Nephron (organoid): Measurements from ENCODE around the gene MAL.

Experiments
- H3K27ac Mint-ChIP-seq, 3 experiments: 2 replicates each; pipeline ENCODE4 v1.8.0; 2020; ENCODE audit warnings: mixed read lengths in 3 of 3, mild to moderate bottlenecking in 2 of 3, moderate library complexity in 1 of 3
- H3K27me3 Mint-ChIP-seq: 2 replicates; pipeline ENCODE4 v1.8.0; 2021; ENCODE audit warnings: low read depth, mild to moderate bottlenecking, moderate library complexity, mixed read lengths
- H3K36me3 Mint-ChIP-seq: 2 replicates; pipeline ENCODE4 v1.8.0; 2020; ENCODE audit warnings: low read depth, mixed read lengths
- H3K4me1 Mint-ChIP-seq: 2 replicates; pipeline ENCODE4 v1.8.0; 2020; ENCODE audit warnings: mixed read lengths
- H3K4me3 Mint-ChIP-seq, 3 experiments: 2 replicates each; pipeline ENCODE4 v1.8.0; 2020; ENCODE audit warnings: mild to moderate bottlenecking in 3 of 3, mixed read lengths in 3 of 3, moderate library complexity in 2 of 3
- H3K9me3 Mint-ChIP-seq: 2 replicates; pipeline ENCODE4 v1.8.0; 2020; ENCODE audit warnings: mixed read lengths
- CTCF ChIP-seq, 3 experiments: fragments of 200-600 bp; sonication (generic); IDR thresholded peaks; one replicate each; pipeline ENCODE4 v1.5.0; 2021; ENCODE audit warnings: antibody characterized with exemption in 3 of 3; ENCODE audit not compliant: unreplicated experiment in 3 of 3

MAL gene

GRCh38 chr2:94982156-94982555 lies 43.4 kb upstream of the MAL start:
- H3K9me3 Mint-ChIP-seq = peaks cover 2% of the 10 kb centered on the region
- no peak overlapping the region for H3K4me3 Mint-ChIP-seq
- no peaks in the 10 kb centered on the region for H3K36me3 Mint-ChIP-seq
- peaks cover 24% of the 10 kb centered on the region for H3K27me3 Mint-ChIP-seq
- no peak overlapping the region for H3K27ac Mint-ChIP-seq
- TF ChIP-seq CTCF (IDR thresholded peaks at IDR 0.05; ENCODE audit: unreplicated experiment in 3 of 3) = no peak
- no peaks in the 10 kb centered on the region for H3K4me1 Mint-ChIP-seq

- Mint-ChIP-seq H3K36me3 (no peaks in the 10 kb centered on the region), H3K4me3 (no peak overlapping the region), H3K4me1 (no peaks in the 10 kb centered on the region), H3K9me3 (peaks cover 2% of the 10 kb centered on the region), H3K27ac (no peak overlapping the region), H3K27me3 (peaks cover 24% of the 10 kb centered on the region)
- TF ChIP-seq CTCF (IDR thresholded peaks at IDR 0.05; ENCODE audit: unreplicated experiment in 3 of 3) = no peak
These were observed 42.8 kb upstream of the MAL start for GRCh38 chr2:94982675-94983074.

- Mint-ChIP-seq H3K9me3 (no peaks in the 10 kb centered on the region), H3K27me3 (peaks cover 20% of the 10 kb centered on the region), H3K4me1 (no peaks in the 10 kb centered on the region), H3K27ac (no peak overlapping the region), H3K4me3 (no peak overlapping the region), H3K36me3 (no peaks in the 10 kb centered on the region)
- TF ChIP-seq CTCF (IDR thresholded peaks at IDR 0.05; ENCODE audit: unreplicated experiment in 3 of 3) = no peak
These were observed 40.4 kb upstream of the MAL start for GRCh38 chr2:94984964-94985575.

- H3K4me3 Mint-ChIP-seq = no peak overlapping the region
- no peaks in the 10 kb centered on the region for H3K4me1 Mint-ChIP-seq
- no peak overlapping the region for H3K27ac Mint-ChIP-seq
- TF ChIP-seq CTCF (IDR thresholded peaks at IDR 0.05; ENCODE audit: unreplicated experiment in 3 of 3) = no peak
- peaks cover 16% of the 10 kb centered on the region for H3K27me3 Mint-ChIP-seq
- H3K36me3 Mint-ChIP-seq = no peaks in the 10 kb centered on the region
- no peaks in the 10 kb centered on the region for H3K9me3 Mint-ChIP-seq
These were observed 39.9 kb upstream of the MAL start for GRCh38 chr2:94985636-94986035.

GRCh38 chr2:94986392-94986963 lies 39.0 kb upstream of the MAL start:
- no peak overlapping the region for H3K27ac Mint-ChIP-seq
- H3K27me3 Mint-ChIP-seq = peaks cover 16% of the 10 kb centered on the region
- H3K4me1 Mint-ChIP-seq = no peaks in the 10 kb centered on the region
- TF ChIP-seq CTCF (IDR thresholded peaks at IDR 0.05; ENCODE audit: unreplicated experiment in 3 of 3) = peak; percentile 73 to 80 (median 78)
- H3K4me3 Mint-ChIP-seq = no peak overlapping the region
- no peaks in the 10 kb centered on the region for H3K36me3 Mint-ChIP-seq
- H3K9me3 Mint-ChIP-seq = no peaks in the 10 kb centered on the region
